H1 (cell line): ENCODE measurements around the gene LMX1A.

Experiments used
- KDM1A ChIP-seq: fragments of 200-600, 300-600 bp; sonication (generic); IDR thresholded peaks from 2 replicates; pipeline ENCODE4 v1.7.1; 2016; ENCODE audit warnings: mild to moderate bottlenecking, low read length, borderline replicate concordance
- POLR2A ChIP-seq, 2 experiments: IDR thresholded peaks; 1 replicate in 1 of 2; 2 replicates in 1 of 2; pipeline ENCODE4 v1.6.1; 2011; ENCODE audit warnings: low read depth in 2 of 2, low read length in 2 of 2, mild to moderate bottlenecking in 2 of 2; ENCODE audit errors: control extremely low read depth in 1 of 2
- POLR2AphosphoS5 ChIP-seq: IDR thresholded peaks from 2 replicates; pipeline ENCODE4 v1.6.1; 2011; ENCODE audit warnings: low read depth, low read length
- RFX5 ChIP-seq: IDR thresholded peaks from 2 replicates; pipeline ENCODE4 v1.6.1; 2011; ENCODE audit warnings: low read depth, low read length, improper control_type of control experiment, borderline replicate concordance
- SIN3A ChIP-seq, 2 experiments: IDR thresholded peaks in 1 of 2; conservative IDR thresholded peaks in 1 of 2; 2 replicates each; pipeline ENCODE4 v1.6.1; 2011 to 2012; ENCODE audit warnings: low read length in 2 of 2, improper control_type of control experiment in 1 of 2, low read depth in 1 of 2, mild to moderate bottlenecking in 1 of 2
- YY1 ChIP-seq: IDR thresholded peaks from 2 replicates; pipeline ENCODE4 v1.6.1; 2011; ENCODE audit warnings: low read depth, mild to moderate bottlenecking, low read length
- ZNF274 ChIP-seq: IDR thresholded peaks from 2 replicates; pipeline ENCODE4 v1.7.0; 2012; ENCODE audit warnings: low read length, borderline replicate concordance; ENCODE audit errors: extremely low read depth

GRCh38 chr1:165355139-165355976 is 1.2 kb downstream of the LMX1A start:
- TF ChIP-seq ZNF274 (no peak), YY1 (no peak), POLR2AphosphoS5 (no peak), SIN3A (conservative IDR thresholded peaks at IDR 0.05 in 1 of 2, IDR thresholded peaks at IDR 0.05 in 1 of 2; ENCODE audit: low read depth in 1 of 2, low read length in 2 of 2) (no peak), KDM1A (no peak), RFX5 (no peak), POLR2A (IDR thresholded peaks at IDR 0.05; ENCODE audit: control extremely low read depth in 1 of 2, low read depth in 2 of 2, low read length in 2 of 2) (no peak)
